ENCODE data around the gene GSDMA.

Gene GSDMA

GRCh38 chr17:39926135-39926587, 36.6 kb upstream of the GSDMA start:
- peak in 1 of 2 experiments; percentile 34 for DNase-seq
- no peak for TF ChIP-seq POLR2A (IDR thresholded peaks at IDR 0.05; ENCODE audit: low read length)
- no peak for TF ChIP-seq GATA1 (IDR thresholded peaks at IDR 0.05; ENCODE audit: low read depth, low read length)

- TF ChIP-seq POLR2A (IDR thresholded peaks at IDR 0.05; ENCODE audit: low read length), result no peak
- no peak for TF ChIP-seq GATA1 (IDR thresholded peaks at IDR 0.05; ENCODE audit: low read depth, low read length)
- peak; percentile 70 to 76 for DNase-seq
Measured at GRCh38 chr17:39926588-39927100, 36.2 kb upstream of the GSDMA start.

- DNase-seq, result peak; percentile 94 to 97
- TF ChIP-seq GATA1 (IDR thresholded peaks at IDR 0.05; ENCODE audit: low read depth, low read length) (no peak), POLR2A (IDR thresholded peaks at IDR 0.05; ENCODE audit: low read length) (peak; percentile 56)
Measured at GRCh38 chr17:39927101-39927928, 35.5 kb upstream of the GSDMA start, which contains the start of the genes LRRC3C and ORMDL3. Gene LRRC3C (plus strand): TSS chr17:39927732. CDS start chr17:39941524, 13,792 bp downstream. Gene ORMDL3 (minus strand): TSS chr17:39927601. CDS start chr17:39924203, 3,398 bp downstream.

GRCh38 chr17:39927929-39928857, 34.6 kb upstream of the GSDMA start:
- TF ChIP-seq POLR2A (IDR thresholded peaks at IDR 0.05; ENCODE audit: low read length) (no peak), GATA1 (IDR thresholded peaks at IDR 0.05; ENCODE audit: low read depth, low read length) (no peak)
- peak; percentile 40 to 52 for DNase-seq

- DNase-seq, result peak; percentile 57 to 68
- no peak for TF ChIP-seq POLR2A (IDR thresholded peaks at IDR 0.05; ENCODE audit: low read length)
- TF ChIP-seq GATA1 (IDR thresholded peaks at IDR 0.05; ENCODE audit: low read depth, low read length), result no peak
Measured at GRCh38 chr17:39928858-39929645, 33.8 kb upstream of the GSDMA start.

- no peak for DNase-seq
- TF ChIP-seq GATA1 (IDR thresholded peaks at IDR 0.05; ENCODE audit: low read depth, low read length) (no peak), POLR2A (IDR thresholded peaks at IDR 0.05; ENCODE audit: low read length) (no peak)
Measured at GRCh38 chr17:39929646-39930407, 33.0 kb upstream of the GSDMA start.

GRCh38 chr17:39933912-39934311, 28.9 kb upstream of the GSDMA start:
- no peak for TF ChIP-seq GATA1 (IDR thresholded peaks at IDR 0.05; ENCODE audit: low read depth, low read length)
- TF ChIP-seq POLR2A (IDR thresholded peaks at IDR 0.05; ENCODE audit: low read length), result no peak

GRCh38 chr17:39934324-39934723, 28.5 kb upstream of the GSDMA start:
- no peak for TF ChIP-seq POLR2A (IDR thresholded peaks at IDR 0.05; ENCODE audit: low read length)
- no peak for TF ChIP-seq GATA1 (IDR thresholded peaks at IDR 0.05; ENCODE audit: low read depth, low read length)
- DNase-seq, result no peak

More at GRCh38 chr17:39933912-39934311, 28.9 kb upstream of the GSDMA start:
- no peak for DNase-seq

- no peak for DNase-seq
- no peak for TF ChIP-seq GATA1 (IDR thresholded peaks at IDR 0.05; ENCODE audit: low read depth, low read length)
- TF ChIP-seq POLR2A (IDR thresholded peaks at IDR 0.05; ENCODE audit: low read length), result no peak
Measured at GRCh38 chr17:39935909-39936308, 26.9 kb upstream of the GSDMA start.

GRCh38 chr17:39937447-39937846, 25.4 kb upstream of the GSDMA start:
- DNase-seq, result no peak
- TF ChIP-seq GATA1 (IDR thresholded peaks at IDR 0.05; ENCODE audit: low read depth, low read length) (no peak), POLR2A (IDR thresholded peaks at IDR 0.05; ENCODE audit: low read length) (no peak)

GRCh38 chr17:39938140-39938869, 24.5 kb upstream of the GSDMA start:
- DNase-seq, result no peak
- TF ChIP-seq GATA1 (IDR thresholded peaks at IDR 0.05; ENCODE audit: low read depth, low read length) (no peak), POLR2A (IDR thresholded peaks at IDR 0.05; ENCODE audit: low read length) (no peak)

- TF ChIP-seq GATA1 (IDR thresholded peaks at IDR 0.05; ENCODE audit: low read depth, low read length), result no peak
- TF ChIP-seq POLR2A (IDR thresholded peaks at IDR 0.05; ENCODE audit: low read length), result no peak
- DNase-seq, result no peak
Measured at GRCh38 chr17:39939106-39939505, 23.7 kb upstream of the GSDMA start.
